ENCODE results near the gene CACNB2. TPM values are rescaled to one million over a fixed set of nuclear protein-coding genes. Genes with fewer than 3 reads are reported as not detected.

CACNB2 gene
- total RNA-seq, 1 donor from 2014 or later: 0.96 TPM

DNA sequence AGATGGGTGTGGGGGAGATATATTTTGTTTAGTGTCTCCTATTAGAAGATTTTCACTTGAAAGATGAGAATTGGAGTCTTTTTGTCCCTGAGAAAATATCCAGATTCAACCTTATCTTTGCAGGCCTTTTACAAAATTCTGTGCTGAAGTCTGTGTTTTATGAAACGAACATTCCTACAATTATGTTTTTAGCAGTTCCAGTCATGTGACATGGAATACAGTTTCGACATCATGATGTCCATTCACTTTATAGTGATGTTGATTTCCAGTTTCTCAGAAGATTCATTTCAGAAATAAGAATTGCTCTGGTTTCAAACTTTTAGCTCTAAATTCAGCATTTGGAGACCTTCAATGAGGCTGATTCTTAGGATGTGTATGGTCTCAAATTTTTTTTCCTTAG, 54.4 kb downstream of the CACNB2 start:
- Histone ChIP-seq H3K27ac (no peak overlapping the region), H3K4me3 (no peak overlapping the region), H3K36me3 (no peaks in the 10 kb centered on the region), H3K27me3 (no peaks in the 10 kb centered on the region), H3K4me1 (no peaks in the 10 kb centered on the region), H3K9me3 (no peaks in the 10 kb centered on the region)
- no peak for DNase-seq (ENCODE audit: low spot score in 2 of 2)
- intact Hi-C loops (cut with DNase I): no loop called here
- TF ChIP-seq, protein P1, sequence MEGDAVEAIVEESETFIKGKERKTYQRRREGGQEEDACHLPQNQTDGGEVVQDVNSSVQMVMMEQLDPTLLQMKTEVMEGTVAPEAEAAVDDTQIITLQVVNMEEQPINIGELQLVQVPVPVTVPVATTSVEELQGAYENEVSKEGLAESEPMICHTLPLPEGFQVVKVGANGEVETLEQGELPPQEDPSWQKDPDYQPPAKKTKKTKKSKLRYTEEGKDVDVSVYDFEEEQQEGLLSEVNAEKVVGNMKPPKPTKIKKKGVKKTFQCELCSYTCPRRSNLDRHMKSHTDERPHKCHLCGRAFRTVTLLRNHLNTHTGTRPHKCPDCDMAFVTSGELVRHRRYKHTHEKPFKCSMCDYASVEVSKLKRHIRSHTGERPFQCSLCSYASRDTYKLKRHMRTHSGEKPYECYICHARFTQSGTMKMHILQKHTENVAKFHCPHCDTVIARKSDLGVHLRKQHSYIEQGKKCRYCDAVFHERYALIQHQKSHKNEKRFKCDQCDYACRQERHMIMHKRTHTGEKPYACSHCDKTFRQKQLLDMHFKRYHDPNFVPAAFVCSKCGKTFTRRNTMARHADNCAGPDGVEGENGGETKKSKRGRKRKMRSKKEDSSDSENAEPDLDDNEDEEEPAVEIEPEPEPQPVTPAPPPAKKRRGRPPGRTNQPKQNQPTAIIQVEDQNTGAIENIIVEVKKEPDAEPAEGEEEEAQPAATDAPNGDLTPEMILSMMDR (IDR thresholded peaks at IDR 0.05): no peak

GRCh38 chr10:18195060-18195799, 55.0 kb downstream of the CACNB2 start:
- Histone ChIP-seq H3K9me3 (no peaks in the 10 kb centered on the region), H3K27ac (no peak overlapping the region), H3K4me3 (no peak overlapping the region), H3K4me1 (no peaks in the 10 kb centered on the region), H3K36me3 (no peaks in the 10 kb centered on the region), H3K27me3 (no peaks in the 10 kb centered on the region)
- DNase-seq (ENCODE audit: low spot score in 2 of 2): no peak
- intact Hi-C loops (cut with DNase I): no loop called here
- TF ChIP-seq, protein P1 (IDR thresholded peaks at IDR 0.05): no peak

GRCh38 chr10:18196806-18197550, 56.8 kb downstream of the CACNB2 start:
- Histone ChIP-seq H3K4me3 (no peak overlapping the region), H3K4me1 (no peaks in the 10 kb centered on the region), H3K27me3 (no peaks in the 10 kb centered on the region), H3K9me3 (no peaks in the 10 kb centered on the region), H3K36me3 (no peaks in the 10 kb centered on the region), H3K27ac (peak overlapping the region; percentile 58 to 60)
- intact Hi-C loops (cut with DNase I): no loop called here
- TF ChIP-seq, protein P1 (IDR thresholded peaks at IDR 0.05): no peak
- no peak for DNase-seq (ENCODE audit: low spot score in 2 of 2)

- H3K27me3 ChIP-seq: no peaks in the 10 kb centered on the region
- H3K27ac ChIP-seq: peak overlapping the region; percentile 58 to 60
- DNase-seq (ENCODE audit: low spot score in 2 of 2): no peak
- H3K36me3 ChIP-seq: no peaks in the 10 kb centered on the region
- H3K4me1 ChIP-seq: no peaks in the 10 kb centered on the region
- no peak overlapping the region for H3K4me3 ChIP-seq
- H3K9me3 ChIP-seq: no peaks in the 10 kb centered on the region
- TF ChIP-seq, protein P1 (IDR thresholded peaks at IDR 0.05): no peak
- intact Hi-C loops (cut with DNase I): no loop called here
These were observed 57.5 kb downstream of the CACNB2 start for GRCh38 chr10:18197706-18198105.

- Histone ChIP-seq H3K4me3 (no peak overlapping the region), H3K27me3 (no peaks in the 10 kb centered on the region), H3K4me1 (peaks cover 0 to 5% of the 10 kb centered on the region in 2 donors), H3K9me3 (no peaks in the 10 kb centered on the region), H3K36me3 (no peaks in the 10 kb centered on the region), H3K27ac (no peak overlapping the region)
- no peak for DNase-seq (ENCODE audit: low spot score in 2 of 2)
- intact Hi-C loops (cut with DNase I): no loop called here
- TF ChIP-seq, protein P1 (IDR thresholded peaks at IDR 0.05): no peak
These were observed 61.7 kb downstream of the CACNB2 start for GRCh38 chr10:18201877-18202276.

Data from ascending aorta (tissue), 2 donors.